Measurements from ENCODE around the gene S100A13.

The S100A13 gene

DNA sequence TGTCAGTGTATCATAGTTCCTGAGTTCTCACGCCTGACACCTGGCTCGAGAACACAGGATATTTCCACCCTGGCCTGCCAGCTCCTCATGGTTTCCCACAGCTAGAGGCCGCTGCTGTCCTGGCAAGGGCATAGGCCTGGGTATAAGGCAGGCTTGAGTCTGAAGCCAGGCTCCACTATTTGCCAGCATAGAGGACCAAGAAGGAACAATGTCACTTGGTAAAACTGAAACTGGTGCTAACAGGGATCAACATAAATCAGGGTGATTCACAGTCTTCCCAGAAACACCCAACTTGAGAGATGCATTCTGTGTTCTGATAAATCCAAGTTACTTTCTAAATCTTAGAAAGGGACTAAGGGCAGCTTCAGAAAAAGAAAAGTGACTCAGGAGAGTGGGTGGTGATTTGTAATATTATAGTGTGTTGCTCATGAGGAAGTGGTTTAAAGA lies 54.7 kb downstream of the S100A13 start:
- H3K4me1 ChIP-seq (ENCODE audit: control insufficient read depth, insufficient read depth, low read length): peaks cover 15% of the 10 kb centered on the region
- H3K9me3 ChIP-seq (ENCODE audit: control insufficient read depth, low read length): no peaks in the 10 kb centered on the region
- no peaks in the 10 kb centered on the region for H3K27me3 ChIP-seq (ENCODE audit: control insufficient read depth, insufficient read depth, low read length)
- no peak overlapping the region for H3K4me3 ChIP-seq (ENCODE audit: low read length)
- H3K36me3 ChIP-seq (ENCODE audit: control insufficient read depth, insufficient read depth, low read length): no peaks in the 10 kb centered on the region
- H3K9ac ChIP-seq (ENCODE audit: low read length): no peak overlapping the region

DNA sequence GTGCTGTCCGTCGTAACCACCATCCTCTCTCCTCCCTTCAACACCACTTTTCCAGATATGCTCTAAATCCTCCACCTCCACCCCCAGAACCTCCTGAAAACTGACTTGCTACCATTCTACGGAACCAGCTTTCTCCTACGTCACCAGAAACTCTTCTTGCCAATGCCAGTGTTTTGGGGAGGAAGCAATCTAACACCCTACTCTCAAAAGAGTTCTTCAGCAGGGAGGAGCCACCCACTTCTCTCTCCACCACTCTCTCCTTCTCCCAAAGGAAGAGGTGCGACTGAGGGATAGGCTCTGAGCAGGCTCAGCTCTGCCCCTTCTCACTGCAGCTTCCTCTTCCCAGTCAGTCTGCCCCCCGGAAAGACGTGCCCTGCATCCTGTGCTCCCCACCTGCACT lies 55.6 kb downstream of the S100A13 start:
- Histone ChIP-seq H3K36me3 (ENCODE audit: control insufficient read depth, insufficient read depth, low read length) (no peaks in the 10 kb centered on the region), H3K4me1 (ENCODE audit: control insufficient read depth, insufficient read depth, low read length) (peaks cover 23% of the 10 kb centered on the region), H3K9ac (ENCODE audit: low read length) (no peak overlapping the region)

DNA sequence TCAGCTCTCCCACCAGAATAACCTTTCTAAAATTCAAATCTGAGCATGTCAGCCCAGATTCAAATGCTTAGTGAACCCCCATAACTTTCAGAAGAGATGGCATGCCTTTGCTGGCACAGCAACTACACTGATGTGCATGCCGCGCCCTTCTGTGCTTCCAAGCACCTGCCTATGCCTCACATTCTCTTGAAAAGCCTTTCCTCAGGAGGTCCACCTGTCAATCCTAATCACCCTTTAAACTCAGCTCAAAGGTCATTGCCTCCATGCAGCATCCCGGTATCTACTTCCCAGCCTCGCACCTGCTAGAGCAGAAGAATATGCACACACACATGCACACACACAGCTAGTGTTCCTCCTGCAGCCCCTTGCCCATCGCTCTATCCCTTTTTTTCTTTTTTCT lies 56.4 kb downstream of the S100A13 start:
- Histone ChIP-seq H3K9ac (ENCODE audit: low read length) (no peak overlapping the region), H3K9me3 (ENCODE audit: control insufficient read depth, low read length) (no peaks in the 10 kb centered on the region), H3K36me3 (ENCODE audit: control insufficient read depth, insufficient read depth, low read length) (no peaks in the 10 kb centered on the region), H3K4me3 (ENCODE audit: low read length) (no peak overlapping the region), H3K4me1 (ENCODE audit: control insufficient read depth, insufficient read depth, low read length) (peaks cover 31% of the 10 kb centered on the region), H3K27me3 (ENCODE audit: control insufficient read depth, insufficient read depth, low read length) (no peaks in the 10 kb centered on the region)

More for the DNA sequence above, 55.6 kb downstream of the S100A13 start:
- Histone ChIP-seq H3K9me3 (ENCODE audit: control insufficient read depth, low read length) (no peaks in the 10 kb centered on the region), H3K4me3 (ENCODE audit: low read length) (no peak overlapping the region), H3K27me3 (ENCODE audit: control insufficient read depth, insufficient read depth, low read length) (no peaks in the 10 kb centered on the region)

DNA sequence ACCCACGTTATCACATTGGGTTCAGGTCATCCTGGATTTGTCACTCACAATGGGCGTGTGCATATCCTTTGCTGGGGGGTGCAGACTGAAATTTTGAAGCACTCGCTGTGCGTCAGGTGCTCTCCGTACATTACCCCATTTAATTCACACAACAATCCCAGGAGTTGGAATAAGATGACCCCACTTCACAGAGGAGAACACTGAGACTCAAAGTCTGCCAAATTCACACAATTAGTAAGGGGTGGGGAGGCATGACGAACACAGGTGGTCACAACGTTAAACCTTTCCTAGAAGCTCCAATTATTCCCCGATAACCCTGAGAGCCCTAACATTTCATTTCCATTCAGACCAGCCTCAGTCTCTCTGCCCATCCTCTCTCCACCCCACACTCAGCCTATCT lies 57.8 kb downstream of the S100A13 start:
- no peaks in the 10 kb centered on the region for H3K27me3 ChIP-seq (ENCODE audit: control insufficient read depth, insufficient read depth, low read length)
- H3K36me3 ChIP-seq (ENCODE audit: control insufficient read depth, insufficient read depth, low read length): no peaks in the 10 kb centered on the region
- H3K9ac ChIP-seq (ENCODE audit: low read length): no peak overlapping the region
- peaks cover 39% of the 10 kb centered on the region for H3K4me1 ChIP-seq (ENCODE audit: control insufficient read depth, insufficient read depth, low read length)
- no peak overlapping the region for H3K4me3 ChIP-seq (ENCODE audit: low read length)
- H3K9me3 ChIP-seq (ENCODE audit: control insufficient read depth, low read length): no peaks in the 10 kb centered on the region
